Transverse colon (tissue), 3 donors: ENCODE results near the gene CTAG1B.

Experiments used
- EP300 ChIP-seq: sonication (generic); formaldehyde crosslinking; IDR thresholded peaks from one replicate; pipeline ENCODE4 v1.6.1; 2017; ENCODE audit warnings: antibody characterized with exemption, low read depth
- POLR2A ChIP-seq: fragments of 450-650 bp; IDR thresholded peaks from one replicate; pipeline ENCODE4 v1.6.1; 2016; ENCODE audit warnings: antibody characterized with exemption, mild to moderate bottlenecking, moderate library complexity
- TF ChIP-seq, protein P1 (sequence below), 5 experiments: fragments of 200-600 bp in 3 of 5; fragments of 450-650 bp in 2 of 5; sonication (generic) in 3 of 5; IDR thresholded peaks; 1 replicate in 2 of 5; 2 replicates in 3 of 5; pipeline ENCODE4 v1.5.1; 2016 to 2017; ENCODE audit warnings: antibody characterized with exemption in 5 of 5, inconsistent platforms in 3 of 5, mild to moderate bottlenecking in 2 of 5, moderate library complexity in 1 of 5

DNA sequence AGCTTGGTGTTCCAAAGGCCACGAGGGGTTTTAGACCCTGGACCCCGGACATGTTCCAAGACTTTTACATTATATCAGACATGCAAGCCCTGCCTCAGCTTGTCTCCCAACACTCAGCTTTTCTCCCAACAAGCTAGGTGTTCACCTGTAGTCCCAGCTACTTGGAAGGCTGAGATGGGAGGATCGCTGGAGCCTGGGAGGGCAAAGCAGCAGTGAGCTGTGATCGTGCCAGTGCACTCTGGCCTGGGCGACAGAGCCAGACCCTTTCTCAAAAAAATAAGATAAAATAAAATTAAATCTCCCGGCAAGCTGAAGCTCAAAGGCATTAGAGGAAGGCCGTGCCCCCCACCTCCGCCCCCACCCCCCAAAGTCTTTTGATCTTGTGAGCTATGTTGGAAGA lies 20.4 kb downstream of the CTAG1B start:
- TF ChIP-seq, protein P1, sequence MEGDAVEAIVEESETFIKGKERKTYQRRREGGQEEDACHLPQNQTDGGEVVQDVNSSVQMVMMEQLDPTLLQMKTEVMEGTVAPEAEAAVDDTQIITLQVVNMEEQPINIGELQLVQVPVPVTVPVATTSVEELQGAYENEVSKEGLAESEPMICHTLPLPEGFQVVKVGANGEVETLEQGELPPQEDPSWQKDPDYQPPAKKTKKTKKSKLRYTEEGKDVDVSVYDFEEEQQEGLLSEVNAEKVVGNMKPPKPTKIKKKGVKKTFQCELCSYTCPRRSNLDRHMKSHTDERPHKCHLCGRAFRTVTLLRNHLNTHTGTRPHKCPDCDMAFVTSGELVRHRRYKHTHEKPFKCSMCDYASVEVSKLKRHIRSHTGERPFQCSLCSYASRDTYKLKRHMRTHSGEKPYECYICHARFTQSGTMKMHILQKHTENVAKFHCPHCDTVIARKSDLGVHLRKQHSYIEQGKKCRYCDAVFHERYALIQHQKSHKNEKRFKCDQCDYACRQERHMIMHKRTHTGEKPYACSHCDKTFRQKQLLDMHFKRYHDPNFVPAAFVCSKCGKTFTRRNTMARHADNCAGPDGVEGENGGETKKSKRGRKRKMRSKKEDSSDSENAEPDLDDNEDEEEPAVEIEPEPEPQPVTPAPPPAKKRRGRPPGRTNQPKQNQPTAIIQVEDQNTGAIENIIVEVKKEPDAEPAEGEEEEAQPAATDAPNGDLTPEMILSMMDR (IDR thresholded peaks at IDR 0.05) = no peak
- TF ChIP-seq POLR2A = no peak
- no peak for TF ChIP-seq EP300
